Measurements from ENCODE around the gene DCLK1.

The DCLK1 gene

DNA sequence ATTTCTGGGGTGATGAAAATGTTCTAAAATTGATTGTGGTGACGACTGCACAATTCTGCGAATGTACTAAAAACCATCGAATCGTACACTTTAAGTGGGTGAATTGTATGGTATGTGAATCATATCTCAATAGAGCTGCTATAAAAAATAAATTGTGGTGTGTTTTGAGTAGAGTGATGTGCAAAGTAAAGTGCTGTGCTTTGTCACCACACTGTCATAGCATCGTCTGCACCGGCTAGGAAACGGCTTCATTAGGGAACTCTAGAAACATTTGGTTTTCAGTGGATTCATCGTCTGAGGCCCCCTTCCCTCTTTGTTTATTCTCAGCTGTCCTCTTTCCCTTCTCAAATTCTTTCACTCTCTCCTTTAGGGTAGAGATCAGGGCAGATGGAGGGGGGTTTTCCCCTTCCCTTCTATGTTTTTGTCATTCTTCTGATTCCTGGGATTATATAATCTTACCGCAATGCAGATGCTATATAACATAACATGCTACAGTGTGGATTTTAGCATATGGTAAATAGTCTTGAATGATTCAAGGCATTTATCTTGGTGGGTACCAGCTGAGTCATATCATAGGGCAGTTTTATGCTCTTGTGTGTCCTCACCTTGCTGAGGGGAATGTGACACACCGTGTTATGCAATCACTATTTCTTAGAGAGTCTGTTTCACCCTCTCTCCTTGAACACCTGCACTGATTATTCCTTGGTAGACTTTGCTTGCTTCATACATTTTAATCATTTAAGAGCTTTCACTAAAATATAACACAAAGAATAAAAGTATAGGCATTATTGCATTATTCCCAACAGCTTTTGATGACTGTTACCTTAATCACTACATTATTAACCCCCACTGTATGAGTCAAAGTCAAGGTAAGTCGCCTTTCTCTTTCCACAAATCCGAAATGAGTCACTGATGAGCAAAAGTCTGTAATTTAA lies 239.4 kb downstream of the DCLK1 start:
- no peak for DNase-seq

DNA sequence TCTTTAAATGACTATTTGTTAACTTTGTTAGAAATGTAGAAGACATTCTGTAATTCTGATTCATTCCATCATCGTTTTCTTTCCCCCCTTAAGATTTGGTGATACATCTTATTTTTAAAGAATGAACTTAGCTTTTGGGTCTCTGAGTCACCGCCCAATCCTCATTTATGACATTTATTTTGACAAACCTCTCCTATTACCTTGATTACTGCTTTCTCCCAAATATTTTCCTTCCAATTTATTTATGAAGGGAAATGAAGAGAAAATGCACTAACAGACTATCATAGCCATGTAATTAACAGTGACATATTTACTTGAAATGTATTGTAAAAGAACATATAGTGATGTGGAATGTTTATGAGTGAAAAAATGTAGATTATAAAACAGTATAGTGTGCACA lies 241.6 kb downstream of the DCLK1 start:
- no peak for DNase-seq

DNA sequence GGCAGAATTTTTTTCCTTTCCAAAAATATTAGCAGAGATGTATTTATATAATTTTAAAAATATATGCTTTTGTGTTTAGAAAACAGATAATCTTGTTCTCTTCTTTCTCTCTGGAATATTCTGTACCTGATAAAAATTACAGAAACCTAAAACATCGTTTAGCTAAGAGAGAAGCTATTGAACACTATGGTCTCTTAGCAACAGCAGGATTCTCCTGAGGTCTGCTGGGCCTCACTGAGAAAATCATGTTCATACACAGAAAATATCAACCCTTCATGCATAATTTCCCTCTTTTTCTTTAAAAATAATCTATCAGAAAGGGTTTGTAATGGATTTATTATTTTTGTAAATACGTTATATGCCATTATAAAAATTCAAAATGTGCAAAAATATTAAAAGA lies 242.2 kb downstream of the DCLK1 start:
- DNase-seq, result no peak

DNA sequence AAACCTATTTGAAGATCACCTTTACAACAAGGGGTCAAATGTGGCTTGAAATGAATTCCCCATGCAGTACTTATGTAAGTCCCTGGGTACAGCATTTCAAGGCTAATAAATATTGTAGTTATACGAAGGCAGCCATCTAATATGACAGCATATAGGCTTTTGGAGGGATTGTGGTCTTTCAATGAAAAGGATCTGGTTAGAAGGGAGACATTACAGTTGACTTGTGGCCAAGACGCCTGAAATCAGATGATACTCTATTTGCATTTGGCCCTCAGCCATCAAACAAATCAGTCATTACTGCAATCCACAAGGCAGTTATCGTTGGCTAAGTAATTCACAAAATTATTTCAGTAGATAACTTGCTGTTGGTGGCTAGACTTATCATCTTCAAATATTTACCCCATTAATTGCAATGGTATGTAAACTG lies 242.7 kb downstream of the DCLK1 start:
- peak in 1 of 2 experiments; percentile 28 for DNase-seq

DNA sequence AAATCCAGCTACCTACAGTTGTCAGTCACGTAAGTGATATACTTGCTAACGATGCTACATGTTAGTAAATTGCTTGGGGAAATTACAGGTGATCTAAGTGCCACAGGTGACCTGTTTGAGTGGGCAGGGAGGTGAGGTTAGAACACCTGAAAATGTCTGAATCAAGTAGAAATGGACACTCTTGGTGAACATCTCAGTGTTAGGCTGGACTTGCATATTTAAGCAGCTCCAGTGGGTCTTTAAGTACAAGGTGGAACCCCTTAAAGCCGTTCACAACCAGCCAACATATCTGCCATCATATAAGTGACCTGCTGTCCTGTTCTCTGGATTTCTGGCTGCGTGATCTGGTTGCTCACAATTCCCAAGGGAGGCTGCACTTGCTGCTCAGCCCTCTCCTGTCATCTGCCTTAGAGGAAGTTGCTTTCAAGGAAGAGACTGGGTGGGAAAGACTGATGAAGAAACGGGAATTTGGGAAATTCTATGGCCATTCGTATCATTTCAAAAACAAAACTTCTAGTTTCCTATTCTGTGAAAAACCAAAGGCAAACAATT lies 244.0 kb downstream of the DCLK1 start:
- DNase-seq, result peak in 1 of 2 experiments; percentile 37

DNA sequence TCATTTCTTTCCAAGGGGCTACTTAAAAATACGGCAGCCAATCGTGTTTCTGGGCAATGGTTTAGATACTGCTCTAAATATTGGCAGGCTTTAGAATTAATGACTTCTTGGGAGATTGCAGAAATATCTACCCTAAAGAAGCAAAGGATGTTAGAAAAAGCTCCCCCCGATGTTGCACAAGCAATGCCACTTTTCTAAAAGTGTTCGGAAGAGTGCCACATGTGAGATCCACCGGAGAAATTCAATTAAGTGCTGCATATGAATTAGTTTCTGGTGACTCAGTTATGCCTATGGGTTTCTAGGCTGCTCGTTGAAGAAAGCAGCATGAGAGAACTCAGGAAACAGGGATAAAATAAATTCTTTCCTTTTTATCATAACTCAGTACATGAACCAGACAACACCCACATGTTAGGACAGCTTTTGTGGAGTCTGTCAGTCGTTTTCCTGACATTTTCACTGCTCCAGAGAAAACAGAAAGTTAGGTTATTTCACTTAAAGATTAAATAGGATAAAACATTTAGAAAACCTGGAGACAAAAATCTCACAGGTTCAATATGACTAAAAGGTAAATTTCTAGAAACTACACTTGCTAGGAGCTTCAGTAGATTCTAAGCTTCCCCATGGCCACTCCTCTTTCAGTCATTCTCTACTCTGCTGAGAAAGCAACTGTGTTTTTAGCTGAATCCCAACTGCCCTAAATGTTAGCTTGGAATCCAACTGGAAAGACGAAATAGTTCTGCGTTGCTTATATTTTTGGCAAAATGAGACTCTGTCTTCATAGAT lies 244.7 kb downstream of the DCLK1 start:
- DNase-seq, result no peak

DNA sequence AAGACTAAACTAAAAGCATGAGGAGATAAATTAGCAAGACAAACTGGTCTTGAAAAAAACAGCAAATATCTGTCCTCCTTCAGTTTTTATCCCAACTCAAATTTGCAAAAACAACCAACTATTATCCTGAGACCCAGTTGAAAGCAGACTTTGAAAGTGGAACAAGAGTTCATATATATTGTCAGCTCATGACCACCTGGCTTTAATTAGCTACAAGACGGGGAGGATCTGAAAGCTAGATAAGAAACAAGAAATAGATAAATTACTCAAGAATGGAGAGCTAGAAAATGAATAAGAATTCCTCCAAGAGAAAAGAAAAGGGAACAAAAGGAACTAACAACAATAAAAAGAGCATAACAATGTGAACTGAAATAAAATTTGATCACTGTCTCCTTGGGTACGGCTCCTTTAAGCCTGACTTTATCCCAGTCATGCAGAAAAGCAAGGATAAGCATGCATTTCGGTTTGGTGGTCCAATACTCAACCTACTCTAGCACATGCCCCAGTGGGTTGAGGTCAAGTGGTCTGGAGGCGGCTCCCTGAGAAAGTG lies 246.9 kb downstream of the DCLK1 start:
- DNase-seq, result no peak

DNA sequence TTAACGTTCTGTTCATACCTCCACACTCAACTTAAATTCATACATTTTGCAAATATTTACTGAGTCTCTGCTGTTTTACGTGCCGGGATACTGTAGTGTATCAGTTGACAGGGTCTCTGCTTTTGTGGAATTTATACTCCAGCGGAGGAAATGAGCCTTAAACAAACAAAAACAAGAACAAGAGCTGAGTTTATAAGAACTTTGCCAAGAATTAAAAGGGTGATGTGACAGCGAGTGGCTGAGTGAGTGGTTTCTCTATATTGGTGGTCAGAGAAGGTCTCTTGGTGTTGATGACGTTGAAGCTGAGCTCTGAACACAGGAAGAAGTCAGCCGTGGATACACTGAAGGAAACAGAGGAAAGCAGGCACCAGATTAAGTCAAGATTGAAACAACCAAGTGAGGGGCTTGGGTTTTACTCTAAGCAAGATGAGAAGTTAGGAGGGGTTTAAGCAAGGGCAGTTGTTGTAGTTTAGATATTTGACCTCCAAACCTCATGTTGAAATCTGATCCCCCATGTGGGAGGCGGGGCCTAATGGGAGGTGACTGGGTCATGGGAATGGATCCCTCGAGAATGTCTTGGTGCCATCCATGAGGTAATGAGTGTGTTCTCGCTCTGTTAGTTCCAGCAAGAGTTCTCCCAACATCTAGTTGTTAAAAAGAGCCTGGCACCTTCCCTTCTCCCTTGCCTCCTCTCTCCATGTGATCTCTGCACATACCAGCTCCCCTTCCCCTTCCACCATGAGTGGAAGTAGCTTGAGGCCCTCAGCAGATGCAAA lies 248.3 kb downstream of the DCLK1 start:
- no peak for DNase-seq

DNA sequence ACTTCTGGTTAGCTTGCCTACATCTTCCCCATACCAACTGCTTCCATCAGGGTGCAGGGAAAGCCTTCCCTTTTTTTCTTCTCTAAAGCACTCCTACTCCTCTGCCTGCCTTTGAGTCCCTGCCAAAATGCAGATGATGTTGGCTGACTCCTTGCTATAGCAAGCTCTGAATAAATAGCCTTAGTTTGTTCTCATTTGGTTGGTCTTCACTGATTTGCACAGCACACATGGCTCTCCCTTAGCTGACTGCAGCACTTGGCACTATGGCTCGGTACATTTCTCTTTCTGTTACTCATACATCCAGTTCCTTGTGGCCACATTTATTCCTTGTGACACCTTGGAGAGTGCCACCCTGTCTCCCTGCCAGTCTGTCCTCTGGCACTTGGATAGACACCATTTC lies 249.8 kb downstream of the DCLK1 start:
- DNase-seq, result no peak

DNA sequence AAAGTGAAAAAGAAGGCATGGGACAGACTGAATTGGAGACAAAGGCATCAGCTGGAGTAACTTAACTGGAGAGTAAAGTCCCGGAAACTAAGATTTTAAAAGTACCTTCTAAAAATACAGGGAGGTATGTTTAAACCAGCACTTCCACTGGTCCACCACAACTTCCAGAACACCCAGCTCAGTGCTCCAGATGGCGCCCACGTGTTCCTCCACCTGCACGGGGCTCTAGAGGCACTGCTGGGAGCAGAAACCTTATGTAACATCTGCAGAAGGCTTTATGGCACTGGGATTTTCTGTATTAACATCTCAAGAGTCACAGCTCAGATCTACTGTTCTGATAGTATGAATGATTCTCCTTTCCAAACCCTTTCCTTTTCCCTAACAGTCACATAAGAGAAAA lies 252.1 kb downstream of the DCLK1 start:
- DNase-seq, result peak; percentile 24 to 74

DNA sequence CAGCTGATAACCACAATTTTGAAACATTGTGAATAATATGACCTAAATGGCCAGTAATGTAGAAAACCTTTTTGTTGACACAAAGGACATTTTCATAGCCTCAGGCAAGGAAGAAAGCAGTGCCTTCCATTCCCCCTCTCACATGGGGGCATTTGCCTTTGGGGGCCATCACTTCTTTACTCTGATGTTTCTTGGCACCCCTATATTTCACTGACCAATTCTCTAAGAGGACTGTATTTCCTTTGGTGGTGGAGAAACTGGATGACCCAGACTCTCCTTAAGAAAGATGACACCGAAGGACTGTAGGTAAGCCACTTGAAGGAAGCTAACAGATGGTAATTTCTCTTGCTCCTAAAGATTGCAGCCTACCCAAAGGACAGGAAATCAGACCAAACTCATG lies 254.6 kb downstream of the DCLK1 start:
- DNase-seq, result peak; percentile 51 to 80

DNA sequence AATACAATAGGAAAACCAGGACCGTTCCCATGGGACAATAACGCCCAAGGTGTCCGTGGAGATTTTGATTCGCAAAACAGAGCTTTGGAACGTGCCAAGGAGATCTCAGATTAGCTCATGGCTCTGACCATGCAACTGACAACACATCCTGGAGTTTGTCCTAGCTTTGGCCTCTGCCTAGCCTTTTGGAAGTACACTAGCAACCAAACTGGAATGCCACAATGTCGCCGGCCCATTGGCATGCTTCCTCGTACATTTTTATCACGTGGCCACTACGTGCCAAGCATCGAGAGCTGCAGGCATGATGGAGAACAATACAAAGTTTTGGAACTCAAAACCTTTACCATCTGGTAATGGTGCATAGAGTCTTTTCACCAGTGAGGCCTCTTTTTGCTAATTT lies 256.5 kb downstream of the DCLK1 start:
- no peak for DNase-seq

DNA sequence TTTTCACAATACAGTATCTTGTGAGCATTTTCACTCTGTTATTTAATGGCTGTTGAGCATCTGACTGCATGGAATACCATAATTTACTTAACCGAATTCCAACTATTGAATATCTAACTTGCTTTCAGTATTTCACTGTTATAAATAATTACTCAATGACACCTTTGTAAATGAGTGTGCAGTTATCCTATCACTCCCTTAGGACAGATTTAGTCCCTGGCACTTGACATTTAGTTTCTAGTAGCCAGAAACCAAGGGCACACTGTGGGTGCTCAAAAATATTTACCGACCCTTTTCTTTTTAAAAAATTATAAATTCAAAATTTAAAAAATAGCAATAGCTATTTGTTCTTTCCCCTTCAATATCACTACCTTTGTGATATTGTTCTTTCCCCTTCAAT lies 258.8 kb downstream of the DCLK1 start:
- no peak for DNase-seq

DNA sequence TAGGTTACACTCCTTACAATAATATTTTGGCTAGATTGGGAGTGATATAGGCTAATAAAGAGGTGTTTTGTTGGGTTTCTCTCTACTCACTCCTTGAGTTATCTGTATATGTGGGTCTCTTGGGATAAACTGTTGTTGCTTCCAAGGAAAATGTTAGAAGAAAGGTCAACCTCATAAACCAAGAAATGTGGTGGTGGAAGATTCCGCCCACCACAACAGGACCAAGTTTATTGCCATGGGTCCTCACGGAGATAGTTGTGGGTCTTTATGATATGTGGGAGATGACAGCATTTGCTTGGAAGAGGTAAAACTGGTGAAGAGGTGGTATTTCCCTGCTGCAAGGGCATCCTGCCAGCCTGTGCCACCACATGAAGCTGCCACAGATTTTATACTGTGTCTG lies 259.6 kb downstream of the DCLK1 start:
- DNase-seq, result no peak

DNA sequence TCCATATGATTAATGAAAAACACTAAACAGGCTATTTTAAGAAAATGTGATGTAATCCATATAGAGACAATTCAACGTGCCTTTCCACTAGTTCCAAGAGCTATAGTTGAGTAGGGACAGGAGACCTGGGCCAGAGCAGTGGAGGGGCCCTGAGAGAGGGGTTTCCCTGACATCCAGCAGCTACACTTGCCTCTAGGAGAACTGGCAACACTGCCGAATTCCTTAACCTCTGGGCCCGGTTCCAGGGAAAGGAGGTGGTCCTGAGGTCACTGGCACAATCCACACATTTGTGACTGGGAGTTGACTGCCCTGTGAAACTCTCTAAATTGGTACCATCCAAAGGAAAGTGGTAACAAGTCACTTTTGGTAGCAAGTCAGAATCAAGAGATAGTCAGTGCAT lies 264.4 kb downstream of the DCLK1 start:
- no peak for DNase-seq

DNA sequence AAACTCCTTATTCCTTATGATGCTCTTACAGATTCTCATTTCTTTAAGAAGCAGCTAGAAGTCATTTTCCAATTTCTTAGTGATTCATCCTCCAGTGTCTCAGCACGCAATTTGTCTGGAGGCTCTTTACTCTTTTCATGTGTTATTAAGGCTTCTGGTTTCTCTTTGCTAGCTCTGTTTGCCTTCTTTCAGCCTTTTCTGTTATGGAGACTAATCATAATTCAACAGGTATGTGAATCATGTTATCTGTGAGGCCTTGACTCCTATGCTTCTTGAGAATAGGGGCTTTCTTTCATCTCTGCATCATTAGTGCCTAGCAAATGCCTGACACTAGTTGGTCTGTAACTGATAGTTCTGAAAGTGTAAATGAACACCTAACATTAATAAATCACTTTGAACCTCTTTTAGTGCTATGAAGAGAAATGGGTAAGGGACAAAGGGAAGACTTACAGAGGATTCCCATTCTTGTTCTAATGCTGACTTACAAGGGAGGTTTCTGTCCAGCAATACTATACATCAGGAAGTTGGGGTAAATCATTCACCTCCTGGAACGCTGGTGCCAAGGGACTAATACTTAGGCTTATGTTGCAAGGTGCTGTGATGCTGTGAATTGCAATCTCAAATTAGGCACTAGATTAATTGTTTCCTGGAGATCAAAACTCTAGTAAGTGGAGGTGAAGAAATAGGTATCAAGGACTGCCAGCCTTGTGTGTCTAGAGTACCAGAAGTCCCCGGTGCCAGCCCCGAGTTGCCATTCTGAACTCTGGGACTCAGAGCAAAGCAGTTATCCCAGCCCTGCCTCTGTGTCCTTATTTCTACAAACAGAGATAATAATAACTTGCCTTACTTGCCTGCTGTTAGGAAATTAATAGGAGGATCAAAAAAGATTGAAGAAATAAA lies 265.6 kb downstream of the DCLK1 start:
- no peak for DNase-seq

DNA sequence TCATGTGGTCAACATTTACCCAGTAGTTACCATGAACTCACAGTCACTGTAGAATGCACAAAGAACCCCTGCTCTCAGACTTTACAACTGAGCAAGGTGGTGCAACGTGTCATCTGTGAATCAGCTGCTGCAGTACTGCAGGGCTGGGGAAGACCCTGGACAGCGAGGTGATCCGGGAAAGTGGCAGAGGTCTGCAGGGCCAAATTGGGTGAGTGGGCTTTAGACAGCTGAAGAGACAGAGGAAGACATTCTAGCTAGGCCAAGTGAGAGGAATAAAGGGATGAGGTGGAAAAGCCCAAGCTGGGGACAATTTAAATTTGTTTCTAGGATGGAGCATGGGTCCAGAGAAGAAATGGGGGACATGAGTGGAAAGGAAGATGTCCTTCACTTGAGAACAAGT lies 270.5 kb downstream of the DCLK1 start:
- no peak for DNase-seq

DNA sequence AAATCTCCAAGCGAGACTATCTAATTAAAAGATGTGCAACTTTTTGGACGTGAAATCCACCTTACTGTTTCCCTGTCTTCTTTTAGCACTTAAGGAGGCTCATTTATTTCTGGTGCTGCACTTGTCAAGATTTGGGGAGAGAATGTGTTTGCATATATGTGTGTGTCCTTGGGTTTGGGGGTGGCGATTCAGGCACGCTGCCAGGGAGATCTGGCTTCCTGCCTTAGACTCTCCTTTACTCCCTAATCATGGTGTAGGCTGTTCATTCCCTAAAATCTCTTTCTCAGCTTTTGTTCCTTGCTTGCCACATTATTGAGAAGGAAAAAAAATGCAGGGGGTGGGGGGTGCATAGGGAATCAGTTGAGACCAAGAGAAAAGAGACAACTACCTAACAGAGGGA lies 271.2 kb downstream of the DCLK1 start:
- no peak for DNase-seq

DNA sequence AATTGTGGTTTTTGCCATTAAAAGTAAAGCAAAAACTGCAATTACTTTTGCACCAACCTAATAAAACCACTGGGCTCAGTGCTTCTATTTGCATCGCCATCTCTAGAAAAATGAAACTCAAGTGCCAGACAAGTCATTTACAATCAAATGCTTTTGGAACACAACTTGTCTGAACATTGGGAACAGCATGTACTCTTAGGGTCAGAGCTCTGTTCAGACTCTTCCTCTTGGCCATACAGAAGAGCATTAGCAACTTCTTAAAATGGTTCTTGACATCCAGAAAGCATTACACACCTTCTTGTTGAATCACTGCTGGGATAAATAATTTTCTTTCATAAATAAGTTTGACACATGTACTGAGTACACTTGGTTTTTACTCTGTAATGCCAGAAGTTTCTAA lies 272.5 kb downstream of the DCLK1 start:
- no peak for DNase-seq

DNA sequence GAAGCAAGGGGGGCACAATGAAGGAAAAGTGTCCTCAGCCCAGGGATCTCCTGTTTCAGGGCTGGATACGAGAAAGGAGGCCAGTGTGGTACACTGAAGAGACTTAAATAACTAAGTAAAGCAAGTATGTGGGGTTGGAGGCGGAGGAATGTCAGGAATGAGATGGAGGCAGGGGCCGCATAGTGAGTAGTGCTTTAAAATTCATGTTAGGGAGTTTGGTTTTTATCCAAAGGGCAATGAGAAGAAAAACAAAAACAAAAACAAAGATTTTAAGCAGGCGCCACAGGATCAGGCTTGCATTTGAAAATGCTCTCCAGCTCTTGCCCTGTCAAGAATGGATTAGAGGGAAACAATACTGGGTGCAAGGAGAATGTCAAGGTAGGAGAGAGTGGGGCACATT lies 273.4 kb downstream of the DCLK1 start:
- no peak for DNase-seq

DNA sequence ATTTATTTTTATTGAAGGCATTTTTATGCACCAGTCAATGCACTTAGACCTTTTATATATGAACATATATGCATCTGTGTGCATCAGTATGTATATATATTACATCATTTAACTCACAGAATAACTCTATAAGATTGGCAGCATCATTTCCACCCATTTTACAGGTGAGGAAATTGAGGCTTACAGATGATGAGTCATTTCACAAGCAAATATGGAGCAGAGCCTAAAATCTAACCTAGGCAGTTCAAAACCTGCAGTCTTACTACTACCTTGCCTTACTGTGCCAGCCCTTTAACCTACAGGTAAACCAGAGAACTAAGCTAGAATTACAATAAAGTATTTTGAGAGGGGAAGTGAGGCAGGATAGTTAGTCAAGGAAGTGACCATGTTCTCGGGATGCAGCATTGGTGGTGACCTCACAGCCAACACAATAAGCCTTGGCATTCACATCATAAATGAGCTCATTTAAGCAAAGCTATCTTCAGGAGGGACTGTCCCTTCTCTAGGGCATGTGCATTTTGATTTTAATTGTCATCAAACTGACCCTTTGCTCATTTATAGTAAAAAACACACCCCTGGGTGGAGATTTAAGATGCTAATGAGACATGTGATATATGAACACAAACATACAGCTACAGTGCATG lies 274.3 kb downstream of the DCLK1 start:
- DNase-seq, result no peak
